ENCODE results near the gene BSN.

Gene BSN

DNA sequence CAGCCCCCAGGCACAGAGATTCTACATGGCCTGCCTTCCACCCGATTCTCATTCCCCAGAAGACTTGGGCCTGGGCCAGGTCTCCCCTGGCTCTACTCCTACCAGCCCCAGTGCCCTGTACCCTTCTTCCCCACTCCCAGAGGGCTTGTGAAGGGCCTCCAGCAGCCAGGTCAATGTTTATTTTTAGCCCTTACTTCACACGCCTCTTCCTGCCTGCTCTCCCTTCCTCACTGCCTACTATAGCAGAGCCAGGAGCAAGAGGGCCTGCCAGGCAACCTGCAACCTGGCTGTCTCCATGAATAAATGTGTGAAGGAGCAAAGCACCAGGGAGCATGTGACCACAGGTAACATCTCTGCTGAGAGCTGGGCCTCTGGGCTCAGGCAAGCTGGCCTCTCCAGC is 93.5 kb downstream of the BSN start:
- Histone ChIP-seq H3K4me3 (ENCODE audit: low read depth in 1 of 2, low read length in 1 of 2) (no peak overlapping the region), H3K4me1 (ENCODE audit: control insufficient read depth in 1 of 2, insufficient read depth in 1 of 2, low read depth in 1 of 2, low read length in 1 of 2) (no peaks in the 10 kb centered on the region), H3K27ac (no peak overlapping the region), H3K9me3 (no peaks in the 10 kb centered on the region), H3K36me3 (no peaks in the 10 kb centered on the region), H3K27me3 (no peaks in the 10 kb centered on the region)
- TF ChIP-seq, protein P1, sequence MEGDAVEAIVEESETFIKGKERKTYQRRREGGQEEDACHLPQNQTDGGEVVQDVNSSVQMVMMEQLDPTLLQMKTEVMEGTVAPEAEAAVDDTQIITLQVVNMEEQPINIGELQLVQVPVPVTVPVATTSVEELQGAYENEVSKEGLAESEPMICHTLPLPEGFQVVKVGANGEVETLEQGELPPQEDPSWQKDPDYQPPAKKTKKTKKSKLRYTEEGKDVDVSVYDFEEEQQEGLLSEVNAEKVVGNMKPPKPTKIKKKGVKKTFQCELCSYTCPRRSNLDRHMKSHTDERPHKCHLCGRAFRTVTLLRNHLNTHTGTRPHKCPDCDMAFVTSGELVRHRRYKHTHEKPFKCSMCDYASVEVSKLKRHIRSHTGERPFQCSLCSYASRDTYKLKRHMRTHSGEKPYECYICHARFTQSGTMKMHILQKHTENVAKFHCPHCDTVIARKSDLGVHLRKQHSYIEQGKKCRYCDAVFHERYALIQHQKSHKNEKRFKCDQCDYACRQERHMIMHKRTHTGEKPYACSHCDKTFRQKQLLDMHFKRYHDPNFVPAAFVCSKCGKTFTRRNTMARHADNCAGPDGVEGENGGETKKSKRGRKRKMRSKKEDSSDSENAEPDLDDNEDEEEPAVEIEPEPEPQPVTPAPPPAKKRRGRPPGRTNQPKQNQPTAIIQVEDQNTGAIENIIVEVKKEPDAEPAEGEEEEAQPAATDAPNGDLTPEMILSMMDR (IDR thresholded peaks at IDR 0.05) = no peak

DNA sequence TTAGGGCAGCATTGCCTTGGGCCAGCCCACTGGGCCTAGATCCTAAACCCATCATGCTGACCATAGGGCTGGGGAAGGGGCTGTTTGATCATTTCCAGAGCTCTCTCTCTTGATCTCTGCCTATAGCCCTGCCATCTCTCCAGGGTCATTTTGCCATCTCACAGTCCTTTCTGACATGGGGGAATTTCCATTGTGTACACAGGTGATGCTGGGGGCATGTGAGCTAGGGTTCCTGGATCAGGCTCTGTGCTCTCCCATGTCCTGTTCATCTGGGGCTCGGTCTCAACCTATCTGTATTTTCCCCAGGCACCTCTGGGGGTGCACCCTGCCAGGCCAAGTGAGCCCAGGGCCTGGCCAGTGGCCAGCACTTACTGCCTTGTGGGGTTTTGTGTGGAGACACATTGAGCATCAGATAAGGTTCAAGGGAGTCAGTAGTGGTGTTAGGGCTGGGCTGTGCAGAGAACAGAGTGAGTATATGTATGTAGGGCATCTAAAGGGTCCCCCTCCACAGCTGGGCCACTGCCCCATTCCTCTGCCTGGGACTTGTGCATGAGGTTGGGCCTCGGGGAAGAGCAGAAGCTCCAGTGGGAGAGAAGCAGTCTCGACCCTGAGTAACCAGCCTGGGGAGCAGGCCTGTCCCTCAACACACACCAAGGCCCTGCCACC is 94.2 kb downstream of the BSN start:
- Histone ChIP-seq H3K27ac (no peak overlapping the region), H3K36me3 (no peaks in the 10 kb centered on the region)
- TF ChIP-seq, protein P1 (IDR thresholded peaks at IDR 0.05) = no peak

DNA sequence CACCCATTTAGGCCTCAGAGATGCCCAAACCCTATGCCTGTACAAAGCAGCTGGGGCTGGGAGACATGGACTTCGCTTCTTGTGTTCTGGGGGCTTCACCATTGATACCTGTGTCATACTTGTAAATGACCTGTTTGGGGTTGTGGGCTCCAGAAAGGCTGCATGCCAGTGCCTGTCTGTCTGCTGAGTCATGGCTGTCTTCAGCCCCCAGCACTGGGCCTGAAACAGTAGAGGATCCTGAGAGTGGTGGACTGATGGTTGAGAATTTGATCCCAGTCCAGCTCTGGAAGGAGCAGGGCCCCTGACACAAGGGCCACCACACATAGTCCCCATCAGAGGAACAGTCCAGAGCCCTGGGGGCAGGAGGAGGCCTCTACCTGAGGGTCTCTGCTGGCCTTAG is 95.3 kb downstream of the BSN start:
- Histone ChIP-seq H3K27ac (no peak overlapping the region), H3K9me3 (no peaks in the 10 kb centered on the region), H3K4me3 (ENCODE audit: low read depth in 1 of 2, low read length in 1 of 2) (no peak overlapping the region), H3K27me3 (no peaks in the 10 kb centered on the region), H3K4me1 (ENCODE audit: control insufficient read depth in 1 of 2, insufficient read depth in 1 of 2, low read depth in 1 of 2, low read length in 1 of 2) (no peaks in the 10 kb centered on the region), H3K36me3 (no peaks in the 10 kb centered on the region)
- TF ChIP-seq, protein P1 (IDR thresholded peaks at IDR 0.05) = no peak

More for the DNA sequence above, 94.2 kb downstream of the BSN start:
- Histone ChIP-seq H3K9me3 (no peaks in the 10 kb centered on the region), H3K4me1 (ENCODE audit: control insufficient read depth in 1 of 2, insufficient read depth in 1 of 2, low read depth in 1 of 2, low read length in 1 of 2) (no peaks in the 10 kb centered on the region), H3K4me3 (ENCODE audit: low read depth in 1 of 2, low read length in 1 of 2) (no peak overlapping the region), H3K27me3 (no peaks in the 10 kb centered on the region)

DNA sequence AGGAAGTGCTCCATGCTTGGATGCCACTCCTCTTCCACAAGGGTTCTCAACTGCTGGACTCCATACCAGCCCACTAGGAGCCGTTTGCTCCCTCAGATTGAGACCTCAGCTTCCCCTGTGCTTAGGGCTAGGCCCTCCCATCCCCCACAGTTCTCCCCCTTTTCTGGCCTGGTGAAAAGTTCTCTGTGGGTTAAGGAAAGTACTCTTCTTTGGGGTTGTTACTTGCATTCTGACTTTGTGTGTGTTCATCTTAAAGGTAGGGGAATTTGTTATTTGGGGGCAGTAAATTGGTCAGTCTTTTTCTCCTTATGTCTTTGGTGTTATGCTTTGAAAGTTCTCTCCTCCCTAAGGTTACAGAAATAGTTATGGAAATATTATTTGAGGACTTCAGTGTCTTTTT is 95.9 kb downstream of the BSN start:
- Histone ChIP-seq H3K9me3 (no peaks in the 10 kb centered on the region), H3K36me3 (no peaks in the 10 kb centered on the region), H3K4me1 (ENCODE audit: control insufficient read depth in 1 of 2, insufficient read depth in 1 of 2, low read depth in 1 of 2, low read length in 1 of 2) (no peaks in the 10 kb centered on the region), H3K27me3 (no peaks in the 10 kb centered on the region), H3K27ac (no peak overlapping the region), H3K4me3 (ENCODE audit: low read depth in 1 of 2, low read length in 1 of 2) (no peak overlapping the region)
- TF ChIP-seq, protein P1 (IDR thresholded peaks at IDR 0.05) = no peak

DNA sequence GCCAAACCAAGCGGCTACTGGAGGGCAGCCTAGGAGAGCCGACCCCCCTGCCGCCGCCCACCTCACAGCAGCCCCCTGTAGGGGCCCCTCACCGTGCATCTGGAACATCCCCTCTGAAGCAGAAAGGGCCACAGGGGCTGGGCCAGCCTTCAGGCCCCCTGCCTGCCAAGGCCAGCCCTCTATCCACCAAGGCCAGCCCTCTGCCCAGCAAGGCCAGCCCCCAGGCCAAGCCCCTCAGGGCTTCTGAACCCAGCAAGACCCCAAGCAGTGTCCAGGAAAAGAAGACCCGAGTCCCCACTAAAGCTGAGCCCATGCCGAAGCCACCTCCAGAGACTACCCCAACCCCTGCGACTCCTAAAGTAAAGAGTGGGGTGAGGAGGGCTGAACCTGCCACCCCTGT is 96.4 kb downstream of the BSN start:
- Histone ChIP-seq H3K27me3 (no peaks in the 10 kb centered on the region), H3K36me3 (no peaks in the 10 kb centered on the region), H3K9me3 (no peaks in the 10 kb centered on the region), H3K4me3 (ENCODE audit: low read depth in 1 of 2, low read length in 1 of 2) (no peak overlapping the region), H3K27ac (no peak overlapping the region), H3K4me1 (ENCODE audit: control insufficient read depth in 1 of 2, insufficient read depth in 1 of 2, low read depth in 1 of 2, low read length in 1 of 2) (no peaks in the 10 kb centered on the region)
- TF ChIP-seq, protein P1 (IDR thresholded peaks at IDR 0.05) = no peak
